SW480 (cell line): Measurements from ENCODE around the gene SIGLEC9.

Experiments
- DNase-seq: peaks from one replicate; pipeline ENCODE4 v3.0.0-alpha.2; 2016; ENCODE audit warnings: low spot score

The SIGLEC9 gene

DNA sequence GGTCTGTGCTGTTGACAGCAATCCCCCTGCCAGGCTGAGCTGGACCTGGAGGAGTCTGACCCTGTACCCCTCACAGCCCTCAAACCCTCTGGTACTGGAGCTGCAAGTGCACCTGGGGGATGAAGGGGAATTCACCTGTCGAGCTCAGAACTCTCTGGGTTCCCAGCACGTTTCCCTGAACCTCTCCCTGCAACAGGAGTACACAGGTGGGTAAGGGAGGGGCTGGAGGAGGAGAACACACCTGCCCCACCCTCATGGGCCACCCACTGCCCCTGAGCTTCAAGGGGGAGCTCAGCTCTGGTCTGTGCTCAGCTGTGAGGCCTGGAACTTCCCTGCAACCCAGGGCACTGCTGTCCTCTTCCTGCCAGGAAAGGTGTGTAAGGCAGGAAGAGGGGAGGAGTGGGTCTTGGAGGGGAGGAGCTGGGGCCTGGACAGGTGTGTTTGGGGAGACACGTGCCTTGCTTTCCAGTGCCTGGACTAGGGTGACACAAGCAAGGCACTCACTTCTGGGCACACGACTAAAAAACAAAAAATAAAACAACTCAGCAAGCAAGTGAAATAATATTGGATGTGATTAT is 21.3 kb downstream of the SIGLEC9 start:
- no peak for DNase-seq

DNA sequence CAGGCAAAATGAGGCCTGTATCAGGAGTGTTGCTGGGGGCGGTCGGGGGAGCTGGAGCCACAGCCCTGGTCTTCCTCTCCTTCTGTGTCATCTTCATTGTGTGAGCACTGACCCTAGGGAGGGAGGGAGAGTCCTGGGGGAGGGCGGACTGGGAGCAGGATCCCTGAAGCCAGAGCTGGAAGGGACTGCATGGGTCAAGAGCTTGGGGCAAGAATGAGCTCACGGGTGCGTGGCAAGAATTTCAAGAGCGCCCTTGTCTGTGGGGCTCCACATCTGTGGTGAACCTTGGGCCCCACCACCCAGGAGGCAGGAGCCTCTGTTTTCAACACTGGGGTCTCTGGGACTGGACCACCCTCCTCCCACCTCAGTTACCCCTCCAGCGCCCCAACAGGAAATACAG is 22.0 kb downstream of the SIGLEC9 start:
- DNase-seq = no peak

DNA sequence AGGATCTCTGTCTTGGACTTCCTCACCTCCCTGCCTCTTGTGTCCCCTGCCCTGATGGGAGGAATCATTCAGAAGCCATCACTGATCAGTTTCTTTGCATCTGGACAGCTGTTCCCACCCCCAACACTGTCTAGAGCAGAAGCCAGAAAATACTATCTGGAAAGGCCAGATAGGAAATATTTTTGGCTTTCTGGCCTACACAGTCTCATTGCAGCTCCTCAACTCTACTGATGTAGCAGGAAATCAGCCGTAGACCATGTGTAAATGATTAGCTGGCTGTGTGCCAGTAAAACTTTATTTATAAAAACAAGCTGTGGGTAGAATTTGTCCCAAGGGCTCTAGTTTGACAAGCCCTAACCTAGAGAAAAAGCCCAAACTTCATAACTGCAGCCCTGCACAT is 23.0 kb downstream of the SIGLEC9 start:
- DNase-seq = no peak

DNA sequence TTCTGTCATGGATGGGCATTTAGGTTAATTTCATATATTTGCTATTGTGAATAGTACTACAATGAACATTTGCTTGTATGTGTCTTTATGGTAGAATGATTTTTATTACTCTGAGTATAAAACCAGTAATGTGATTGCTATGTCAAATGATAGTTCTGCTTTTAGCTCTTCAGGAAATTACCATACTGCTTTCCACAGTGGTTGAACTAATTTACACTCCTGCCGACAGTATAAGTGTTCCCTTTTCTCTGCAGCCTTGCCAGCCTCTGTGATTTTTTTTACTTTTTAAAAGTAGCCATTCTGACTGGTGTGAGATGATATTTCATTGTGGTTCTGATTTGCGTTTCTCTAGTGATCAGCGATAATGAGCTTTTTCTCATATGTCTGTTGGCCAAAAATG is 23.9 kb downstream of the SIGLEC9 start:
- no peak for DNase-seq

DNA sequence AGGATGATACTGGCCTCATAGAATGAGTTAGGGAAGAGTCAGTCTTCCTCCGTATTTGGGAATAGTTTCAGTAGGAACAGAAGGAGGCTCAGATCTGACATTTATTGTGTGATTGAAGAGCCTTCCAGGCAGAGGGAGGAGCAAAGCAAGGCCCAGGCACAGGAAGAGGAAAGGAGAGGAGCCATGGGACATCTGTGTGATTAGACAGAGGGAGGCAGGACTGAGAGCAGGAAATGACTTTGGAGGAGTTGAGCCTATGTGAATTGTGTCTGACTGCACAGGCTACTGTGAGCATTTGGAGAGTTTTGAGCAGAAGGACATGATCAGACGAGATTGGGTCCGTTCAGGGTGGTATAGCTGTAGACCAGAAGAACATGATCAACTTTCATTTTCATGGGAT is 25.9 kb downstream of the SIGLEC9 start:
- no peak for DNase-seq

DNA sequence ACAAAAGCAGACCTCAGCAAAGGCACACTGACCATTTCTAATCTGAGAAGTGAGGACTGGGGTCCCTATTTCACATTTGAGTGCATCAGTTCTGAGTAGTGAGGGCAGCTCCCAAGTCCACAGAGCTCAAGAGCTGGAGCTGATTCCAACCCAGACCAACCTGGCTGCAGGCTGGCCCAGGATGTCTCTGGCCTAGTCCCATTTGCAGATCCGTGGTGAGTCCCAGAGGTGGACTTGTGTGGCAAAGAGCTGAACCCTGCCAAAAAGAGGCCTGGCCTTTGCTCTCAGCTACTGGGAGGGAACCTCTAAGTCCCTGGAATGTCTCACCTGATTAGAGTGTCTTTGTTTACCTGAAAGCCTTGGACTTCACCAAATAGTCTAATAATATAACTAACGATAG is 32.0 kb downstream of the SIGLEC9 start:
- DNase-seq = no peak

DNA sequence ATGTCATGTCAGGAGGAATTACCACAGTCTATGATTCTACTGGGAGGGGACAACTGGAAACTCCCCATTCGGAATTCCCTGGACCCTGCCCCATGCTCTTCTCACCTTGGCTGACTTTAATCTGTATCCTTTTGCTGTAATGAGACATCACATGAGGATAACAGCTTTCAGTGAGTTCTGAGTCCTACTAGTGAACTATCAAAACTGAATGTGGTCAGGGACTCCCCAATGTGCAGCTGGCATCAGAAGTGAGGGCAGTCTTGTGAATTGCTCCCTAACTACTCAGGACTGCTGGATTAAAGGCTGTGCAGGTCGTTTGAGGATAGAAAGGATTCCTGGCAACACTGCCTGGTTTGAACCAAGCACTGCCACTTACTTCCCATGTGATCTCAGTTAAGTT is 32.6 kb downstream of the SIGLEC9 start:
- DNase-seq = no peak

DNA sequence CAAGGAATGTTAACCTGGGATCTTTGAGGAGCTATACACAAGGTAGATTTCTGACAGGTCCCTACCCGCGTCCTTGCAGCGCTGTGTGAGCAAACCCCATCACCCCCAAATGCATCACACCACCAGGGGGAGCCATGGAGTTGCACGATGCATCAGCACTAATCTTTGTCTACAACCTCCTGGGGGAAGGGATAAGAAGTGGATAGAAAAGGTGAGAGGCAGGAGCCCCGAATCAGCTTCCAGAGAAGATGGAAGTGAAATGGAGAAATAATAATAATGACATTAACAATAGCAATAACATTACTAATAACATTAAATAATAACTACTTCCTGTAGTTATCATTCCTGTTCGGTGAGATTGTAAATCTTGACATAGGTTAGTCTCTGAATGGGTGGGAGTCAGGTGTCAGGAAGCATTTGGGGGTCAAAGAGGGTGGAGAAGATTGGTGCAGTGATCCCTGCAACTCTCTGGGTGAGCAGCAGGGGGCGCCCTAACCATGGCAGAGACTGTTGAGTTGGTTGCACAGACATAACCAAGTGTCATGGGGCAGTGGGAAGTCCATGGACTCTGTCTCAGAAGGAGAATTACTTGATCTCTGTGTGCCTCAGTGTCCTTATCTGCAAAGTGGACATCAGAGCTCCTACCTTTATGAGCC is 33.9 kb downstream of the SIGLEC9 start:
- peak; percentile 51 for DNase-seq

DNA sequence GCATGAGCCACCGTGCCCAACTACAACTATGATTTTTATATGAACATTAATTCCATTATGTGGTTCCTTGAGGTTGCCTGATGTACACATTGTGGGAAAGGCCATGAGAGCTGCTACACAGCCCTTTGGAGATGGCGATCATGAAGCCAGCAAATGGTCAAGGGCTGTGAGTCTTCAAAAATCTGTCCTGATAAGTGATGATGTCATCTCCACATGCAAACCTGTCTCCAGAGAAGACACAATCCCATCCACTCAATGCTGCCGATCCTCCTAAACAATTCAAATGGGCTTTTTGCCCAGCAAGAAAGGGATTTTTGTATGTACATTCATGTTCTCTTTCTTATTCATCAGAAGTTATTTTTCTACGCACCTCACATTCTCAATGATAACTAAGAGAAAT is 35.0 kb downstream of the SIGLEC9 start:
- no peak for DNase-seq

DNA sequence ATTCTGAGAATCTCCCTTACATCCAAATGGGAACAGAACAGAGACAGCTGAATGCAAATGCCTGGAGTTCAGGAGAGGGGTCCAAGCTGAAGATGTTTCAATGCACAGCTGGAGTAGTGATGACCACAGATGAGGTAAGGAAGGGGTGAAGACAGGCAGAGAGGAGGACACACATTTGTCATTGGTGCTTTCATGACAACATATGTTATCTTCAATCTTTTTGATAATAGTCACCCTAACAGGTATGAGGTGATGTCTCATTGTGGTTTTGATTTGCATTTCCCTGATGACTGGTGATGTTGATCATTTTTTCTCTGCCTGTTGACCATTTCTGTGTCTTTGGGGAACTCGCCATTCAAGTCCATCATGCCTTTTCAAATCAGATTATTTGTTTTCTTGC is 36.6 kb downstream of the SIGLEC9 start:
- no peak for DNase-seq

DNA sequence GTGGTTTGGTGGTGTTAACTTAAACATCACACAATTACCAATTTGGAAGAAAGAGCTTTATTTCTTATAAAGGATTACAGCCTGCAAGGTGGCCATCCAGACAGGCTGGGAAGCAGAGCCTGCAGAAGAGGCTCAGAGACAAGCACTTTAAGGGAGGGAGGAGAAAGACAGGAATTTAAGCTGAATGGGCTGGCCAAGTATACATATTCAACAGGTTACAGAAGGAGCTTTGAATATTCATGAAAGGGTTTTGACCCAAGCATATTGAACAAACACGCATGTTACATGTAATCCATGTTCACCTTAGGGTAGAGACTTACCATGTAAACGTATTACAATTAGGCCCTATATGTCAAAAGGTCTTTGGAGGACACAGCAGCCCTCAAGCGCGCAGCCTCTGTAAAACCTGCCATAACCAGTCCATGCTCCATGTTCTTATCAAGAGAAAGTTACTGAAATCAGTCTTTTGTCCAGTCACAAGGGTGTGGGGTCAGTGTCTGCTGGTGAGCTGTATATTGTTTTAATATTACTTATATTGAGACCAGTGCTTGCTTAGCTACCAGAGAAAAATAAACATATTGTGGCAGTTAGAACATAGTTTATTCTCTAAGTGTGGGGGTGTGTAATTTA is 37.3 kb downstream of the SIGLEC9 start:
- no peak for DNase-seq

DNA sequence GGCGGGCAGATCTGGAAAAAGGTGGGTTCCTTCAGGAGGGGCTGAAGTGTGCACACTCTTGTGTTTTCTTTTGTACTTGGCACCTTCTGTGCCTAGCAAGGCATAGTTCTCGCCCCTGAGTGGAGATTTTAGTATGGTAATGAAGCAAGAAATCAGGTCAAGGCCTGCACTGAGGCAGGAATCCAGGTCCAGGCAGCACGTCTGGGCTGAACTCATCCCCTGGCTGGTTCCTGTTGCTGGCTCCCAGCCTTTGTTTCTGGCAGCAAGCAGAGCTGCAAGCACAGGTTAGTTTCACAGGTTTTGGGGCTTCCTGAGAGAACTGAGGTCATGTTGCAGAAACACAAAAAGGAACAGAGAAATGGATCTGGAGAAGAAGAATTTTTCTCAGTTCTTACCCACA is 38.6 kb downstream of the SIGLEC9 start:
- DNase-seq = no peak

DNA sequence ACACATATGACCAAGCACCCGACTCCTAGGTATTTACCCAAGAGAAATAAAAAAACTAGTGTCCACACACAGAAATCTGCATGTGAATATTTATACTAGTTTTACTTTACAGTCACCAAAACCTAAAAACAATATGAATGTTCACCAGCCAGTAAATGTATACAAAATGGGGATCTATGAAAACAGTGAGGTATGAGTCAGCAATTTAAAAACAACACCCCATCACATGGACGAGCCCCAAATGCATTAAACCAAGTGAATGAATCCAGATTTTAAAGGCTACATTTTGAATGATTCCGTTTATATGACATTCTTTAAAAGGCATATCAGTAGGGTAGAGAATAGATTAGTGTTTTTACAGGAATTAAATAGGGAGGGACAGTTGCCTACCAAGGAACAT is 39.5 kb downstream of the SIGLEC9 start:
- DNase-seq = no peak

DNA sequence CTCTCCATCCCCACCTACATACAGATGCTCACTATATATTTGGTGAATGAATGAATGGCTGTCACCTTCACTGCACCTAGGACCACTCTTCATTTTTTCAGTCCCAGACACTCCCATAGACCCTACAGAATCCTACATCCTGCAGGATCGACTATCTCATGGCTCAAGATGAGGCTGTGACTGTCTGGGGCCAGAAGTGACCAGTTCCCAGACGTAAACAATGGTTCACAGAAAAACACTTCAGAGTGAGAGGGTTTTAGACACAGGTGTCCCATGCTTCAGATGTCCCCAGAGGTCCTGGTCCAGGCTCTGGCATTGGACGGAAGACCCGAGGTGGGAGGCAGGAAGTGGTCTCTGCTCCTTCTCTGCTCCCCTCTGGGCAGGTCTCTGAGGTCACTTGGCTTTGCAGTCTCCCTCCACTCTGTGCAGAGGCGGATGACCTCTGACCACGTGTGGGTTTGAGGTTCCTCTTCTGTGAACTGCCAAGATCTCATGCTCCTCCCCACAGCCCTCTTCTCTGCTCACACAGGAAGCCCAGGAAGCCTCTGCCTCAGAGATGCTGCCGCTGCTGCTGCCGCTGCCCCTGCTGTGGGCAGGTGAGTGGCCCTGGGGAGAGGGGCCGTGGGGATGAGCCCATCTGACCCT is 42.3 kb downstream of the SIGLEC9 start:
- DNase-seq = no peak

DNA sequence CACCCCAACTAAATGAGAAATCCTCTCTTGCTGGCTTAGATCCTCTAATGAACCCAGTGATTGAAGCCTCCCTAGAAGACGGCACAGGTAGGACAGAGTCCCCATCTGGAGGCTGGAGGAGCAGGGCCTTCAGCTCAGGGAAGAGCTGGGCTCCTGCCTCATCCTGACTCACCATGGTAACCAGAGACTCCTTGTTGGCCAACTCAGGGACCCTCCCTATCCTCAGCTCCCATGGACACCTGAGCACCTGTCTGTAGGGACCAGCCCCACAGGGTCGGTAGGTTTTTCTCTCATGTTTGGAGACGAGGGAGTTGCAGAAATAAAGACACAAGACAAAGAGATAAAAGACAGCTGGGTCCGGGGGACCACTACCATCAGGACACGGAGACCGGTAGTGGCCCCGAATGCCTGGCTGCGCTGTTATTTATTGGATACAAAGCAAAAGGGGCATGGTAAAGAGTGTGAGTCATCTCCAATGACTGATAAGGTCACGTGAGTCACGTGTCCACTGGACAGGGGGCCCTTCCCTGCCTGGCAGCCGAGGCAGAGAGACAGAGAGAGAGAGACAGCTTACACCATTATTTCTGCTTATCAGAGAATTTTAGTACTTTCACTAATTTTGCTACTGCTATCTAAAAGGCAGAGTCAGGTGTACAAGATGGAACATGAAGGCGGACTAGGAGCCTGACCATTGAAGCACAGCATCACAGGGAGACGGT is 44.0 kb downstream of the SIGLEC9 start:
- no peak for DNase-seq

DNA sequence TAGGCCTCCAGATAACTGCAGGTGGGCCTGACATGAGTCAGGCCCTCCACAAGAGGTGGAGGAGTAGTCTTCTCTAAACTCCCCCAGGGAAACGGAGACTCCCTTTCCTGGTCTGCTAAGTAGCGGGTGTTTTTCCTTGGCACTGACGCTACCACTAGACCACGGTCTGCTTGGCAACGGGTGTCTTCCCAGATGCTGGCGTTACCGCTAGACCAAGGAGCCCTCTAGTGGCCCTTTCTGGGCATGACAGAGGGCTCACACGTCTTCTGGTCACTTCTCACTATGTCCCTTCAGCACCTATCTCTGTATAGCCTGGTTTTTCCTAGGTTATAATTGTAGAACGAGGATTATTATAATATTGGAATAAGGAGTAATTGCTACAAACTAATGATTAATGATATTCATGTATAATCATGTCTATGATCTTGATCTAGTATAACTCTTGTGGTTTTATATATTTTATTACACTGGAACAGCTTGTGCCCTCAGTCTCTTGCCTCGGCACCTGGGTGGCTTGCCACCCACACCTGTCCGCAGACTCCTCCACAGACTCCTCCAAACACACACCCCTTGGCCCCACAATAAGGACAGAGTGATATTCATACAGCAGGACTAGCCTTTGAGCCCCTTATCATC is 44.7 kb downstream of the SIGLEC9 start:
- DNase-seq = peak; percentile 60

DNA sequence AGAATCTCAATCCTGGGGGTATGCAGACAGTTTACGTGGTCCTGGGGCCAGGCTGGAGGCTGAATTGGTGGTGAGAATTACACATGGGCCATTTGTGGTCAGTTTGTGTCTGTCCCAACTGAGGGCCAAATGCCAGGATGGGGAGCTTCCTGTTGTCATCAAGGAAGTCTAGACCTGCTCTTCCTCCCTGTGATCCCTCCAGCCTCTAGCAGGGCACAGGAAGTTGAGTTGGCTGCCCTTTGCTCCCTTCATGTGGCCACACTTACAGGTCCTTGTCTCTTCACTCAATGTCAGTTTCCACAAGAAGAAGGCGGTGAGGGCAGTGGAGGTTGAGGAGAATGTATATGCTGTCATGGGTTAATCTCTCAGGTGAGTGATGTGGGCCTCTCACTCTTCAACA is 47.5 kb downstream of the SIGLEC9 start:
- DNase-seq = no peak

DNA sequence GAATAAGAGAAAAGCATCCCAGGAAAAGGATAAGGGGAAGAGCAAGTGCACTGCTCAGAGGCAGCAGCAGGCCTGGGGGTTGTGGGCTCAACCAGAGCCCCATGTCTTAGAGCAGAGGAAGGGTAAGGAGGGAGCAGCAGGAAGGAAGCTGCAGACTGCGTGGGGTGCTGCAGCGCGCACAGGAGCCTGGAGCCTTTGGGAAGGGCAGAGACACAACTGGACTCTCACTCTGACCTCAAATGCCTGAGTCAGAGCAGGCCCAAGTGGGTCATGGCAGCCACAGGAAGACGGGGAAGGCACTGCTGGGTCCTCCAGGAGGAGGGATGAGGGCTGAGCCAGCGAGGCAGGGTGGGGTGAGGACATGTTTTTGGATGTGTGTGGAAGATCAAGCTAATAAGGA is 49.0 kb downstream of the SIGLEC9 start:
- DNase-seq = no peak

DNA sequence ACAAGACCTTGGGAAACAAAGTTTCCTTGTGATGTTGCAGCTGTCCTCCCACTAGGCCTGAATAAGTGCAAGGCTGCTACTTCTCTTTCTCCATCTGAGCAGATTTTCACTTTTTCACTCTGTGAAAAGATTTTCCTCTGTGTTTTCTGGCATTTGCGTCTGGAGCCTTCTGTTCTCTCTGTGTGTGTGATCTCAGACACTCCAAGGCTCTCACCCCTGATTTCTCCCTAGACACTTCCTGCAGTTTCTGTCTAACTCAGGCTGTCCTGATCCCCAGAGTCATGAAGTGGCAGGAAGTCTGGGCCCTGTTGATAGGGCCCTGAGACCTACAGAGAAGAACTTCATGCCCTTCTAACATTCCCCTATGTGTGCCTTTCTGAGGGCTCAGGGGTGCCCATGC is 54.5 kb downstream of the SIGLEC9 start:
- DNase-seq = no peak
